HEK293 (cell line): ENCODE data around the gene CDK2.

Experiments used
- CTCF ChIA-PET: fragments of 350-600 bp; formaldehyde crosslinking; extraction: SDS; loops from one replicate; lab custom pipeline; 2021; ENCODE audit warnings: antibody characterized with exemption; lab: Yijun Ruan, JAX
- POLR2A ChIA-PET: fragments of 300-600 bp; formaldehyde crosslinking; extraction: SDS; loops from one replicate; lab custom pipeline; 2020; ENCODE audit warnings: antibody characterized with exemption, inconsistent platforms; lab: Yijun Ruan, JAX
- H3K27ac ChIP-seq: fragments of 200-500 bp; sonication (Bioruptor generic); 2 replicates; pipeline ENCODE4 v1.5.1; 2014; ENCODE audit warnings: low read depth, low read length, control low read depth, inconsistent platforms; ENCODE audit errors: extremely low read depth
- H3K36me3 ChIP-seq, 2 experiments: fragments of 200-500 bp in 1 of 2; sonication (Bioruptor generic) in 1 of 2; 1 replicate in 1 of 2; 2 replicates in 1 of 2; pipeline ENCODE4 v1.5.1; 2014 to 2017; ENCODE audit warnings: inconsistent platforms in 2 of 2, low read length in 2 of 2; ENCODE audit not compliant: control insufficient read depth in 2 of 2, insufficient read depth in 1 of 2
- H3K4me1 ChIP-seq: fragments of 200-500 bp; sonication (Bioruptor generic); 2 replicates; pipeline ENCODE4 v1.5.1; 2014; ENCODE audit warnings: mild to moderate bottlenecking, low read length, inconsistent platforms; ENCODE audit not compliant: control insufficient read depth, insufficient read depth
- H3K4me3 ChIP-seq: 2 replicates; pipeline ENCODE4 v1.5.1; 2011; ENCODE audit warnings: low read depth, mild to moderate bottlenecking, control low read depth, low read length, moderate library complexity
- H3K9me3 ChIP-seq: fragments of 200-500 bp; sonication (Bioruptor generic); 2 replicates; pipeline ENCODE4 v1.5.1; 2014; ENCODE audit warnings: low read depth, low read length, inconsistent platforms; ENCODE audit not compliant: control insufficient read depth, insufficient read depth
- EGR2 ChIP-seq: fragments of 450-650 bp; formaldehyde crosslinking; IDR thresholded peaks from 2 replicates; pipeline ENCODE4 v1.5.1; 2016; ENCODE audit warnings: low read depth, missing biosample characterization, missing genetic modification characterization
- RBAK ChIP-seq: fragments of 450-650 bp; formaldehyde crosslinking; IDR thresholded peaks from 2 replicates; pipeline ENCODE4 v1.5.1; 2016; ENCODE audit warnings: missing biosample characterization, missing genetic modification characterization
- SCRT2 ChIP-seq: fragments of 450-650 bp; formaldehyde crosslinking; IDR thresholded peaks from 2 replicates; pipeline ENCODE4 v1.5.1; 2016; ENCODE audit warnings: missing biosample characterization, missing genetic modification characterization
- SP7 ChIP-seq: fragments of 450-650 bp; formaldehyde crosslinking; IDR thresholded peaks from 2 replicates; pipeline ENCODE4 v1.5.1; 2016; ENCODE audit warnings: missing biosample characterization, missing genetic modification characterization
- ZFHX2 ChIP-seq: fragments of 450-650 bp; formaldehyde crosslinking; conservative IDR thresholded peaks from 2 replicates; pipeline ENCODE4 v1.5.1; 2016; ENCODE audit warnings: missing biosample characterization, missing genetic modification characterization
- ZFP37 ChIP-seq: fragments of 450-650 bp; formaldehyde crosslinking; IDR thresholded peaks from 2 replicates; pipeline ENCODE4 v1.5.1; 2016; ENCODE audit warnings: missing biosample characterization, missing genetic modification characterization
- ZNF169 ChIP-seq: fragments of 450-650 bp; formaldehyde crosslinking; IDR thresholded peaks from 2 replicates; pipeline ENCODE4 v1.5.1; 2016; ENCODE audit warnings: missing biosample characterization, missing genetic modification characterization
- ZNF239 ChIP-seq: fragments of 450-650 bp; formaldehyde crosslinking; IDR thresholded peaks from 2 replicates; pipeline ENCODE4 v1.5.1; 2016; ENCODE audit warnings: missing biosample characterization, missing genetic modification characterization
- ZNF324 ChIP-seq: fragments of 450-650 bp; formaldehyde crosslinking; IDR thresholded peaks from 2 replicates; pipeline ENCODE4 v1.5.1; 2016; ENCODE audit warnings: missing biosample characterization, missing genetic modification characterization
- ZNF394 ChIP-seq: fragments of 450-650 bp; formaldehyde crosslinking; IDR thresholded peaks from 2 replicates; pipeline ENCODE4 v1.5.1; 2016; ENCODE audit warnings: missing biosample characterization, missing genetic modification characterization, mild to moderate bottlenecking, moderate library complexity, borderline replicate concordance
- ZNF585B ChIP-seq: fragments of 450-650 bp; formaldehyde crosslinking; IDR thresholded peaks from 2 replicates; pipeline ENCODE4 v1.5.1; 2016; ENCODE audit warnings: missing biosample characterization, missing genetic modification characterization
- ZNF785 ChIP-seq: fragments of 450-650 bp; formaldehyde crosslinking; IDR thresholded peaks from 2 replicates; pipeline ENCODE4 v1.5.1; 2016; ENCODE audit warnings: missing biosample characterization, missing genetic modification characterization
- ZNF837 ChIP-seq: fragments of 450-650 bp; formaldehyde crosslinking; IDR thresholded peaks from 2 replicates; pipeline ENCODE4 v1.5.1; 2016; ENCODE audit warnings: missing biosample characterization, missing genetic modification characterization
- TF ChIP-seq, protein P1 (sequence below): fragments of 450-650 bp; formaldehyde crosslinking; IDR thresholded peaks from 2 replicates; pipeline ENCODE4 v1.5.1; 2016; ENCODE audit warnings: missing biosample characterization, missing genetic modification characterization, borderline replicate concordance
- TF ChIP-seq, protein P2 (sequence below): fragments of 450-650 bp; formaldehyde crosslinking; IDR thresholded peaks from 2 replicates; pipeline ENCODE4 v1.5.1; 2016; ENCODE audit warnings: missing biosample characterization, missing genetic modification characterization
- TF ChIP-seq, protein P3 (sequence below): fragments of 450-650 bp; formaldehyde crosslinking; IDR thresholded peaks from 2 replicates; pipeline ENCODE4 v1.5.1; 2017; ENCODE audit warnings: missing biosample characterization, missing genetic modification characterization
- TF ChIP-seq, protein P4 (sequence below): fragments of 450-650 bp; formaldehyde crosslinking; IDR thresholded peaks from 2 replicates; pipeline ENCODE4 v1.5.1; 2016; ENCODE audit warnings: missing biosample characterization, missing genetic modification characterization
- TF ChIP-seq, protein P5 (sequence below): fragments of 450-650 bp; formaldehyde crosslinking; IDR thresholded peaks from 2 replicates; pipeline ENCODE4 v1.5.1; 2016; ENCODE audit warnings: missing biosample characterization, missing genetic modification characterization
- TF ChIP-seq, protein P6 (sequence below): sonication (generic); formaldehyde crosslinking; IDR thresholded peaks from 2 replicates; pipeline ENCODE4 v1.8.1; 2022; ENCODE audit warnings: mild to moderate bottlenecking, moderate library complexity, missing genetic modification reagents
- TF ChIP-seq, protein P7 (sequence below): fragments of 450-650 bp; formaldehyde crosslinking; IDR thresholded peaks from 2 replicates; pipeline ENCODE4 v1.5.1; 2016; ENCODE audit warnings: missing biosample characterization, missing genetic modification characterization

CDK2 gene

DNA sequence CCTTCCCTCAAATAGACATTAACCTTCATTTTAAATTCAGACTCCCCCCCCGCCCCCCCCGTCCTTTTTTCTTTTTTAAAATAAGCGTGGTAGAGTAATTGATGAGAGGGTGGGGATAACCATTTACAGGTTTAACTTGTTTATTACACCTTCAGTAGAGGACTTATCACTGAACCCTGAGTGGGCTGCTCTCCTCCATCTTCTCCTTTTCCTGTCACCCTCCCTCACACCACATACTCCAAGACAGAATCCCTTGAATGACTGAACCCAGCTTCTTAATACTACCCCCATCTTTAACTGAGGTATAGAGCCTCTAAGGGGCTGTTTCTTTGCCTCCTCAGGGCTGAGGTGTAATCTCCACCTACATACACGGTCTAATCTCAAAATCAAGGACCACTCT is 50.6 kb downstream of the CDK2 start:
- H3K27ac ChIP-seq: no peak overlapping the region
- ChIA-PET POLR2A (no interaction called here), CTCF (no interaction called here)
- H3K9me3 ChIP-seq: no peaks in the 10 kb centered on the region
- H3K36me3 ChIP-seq: peaks cover 0 to 7% of the 10 kb centered on the region in 2 experiments; a peak in 1 of 3 replicates
- H3K4me3 ChIP-seq: no peak overlapping the region
- no peaks in the 10 kb centered on the region for H3K4me1 ChIP-seq
- TF ChIP-seq ZNF837 (tag by site-specific recombination) (no peak), ZNF239 (no peak)
- TF ChIP-seq, protein P1, sequence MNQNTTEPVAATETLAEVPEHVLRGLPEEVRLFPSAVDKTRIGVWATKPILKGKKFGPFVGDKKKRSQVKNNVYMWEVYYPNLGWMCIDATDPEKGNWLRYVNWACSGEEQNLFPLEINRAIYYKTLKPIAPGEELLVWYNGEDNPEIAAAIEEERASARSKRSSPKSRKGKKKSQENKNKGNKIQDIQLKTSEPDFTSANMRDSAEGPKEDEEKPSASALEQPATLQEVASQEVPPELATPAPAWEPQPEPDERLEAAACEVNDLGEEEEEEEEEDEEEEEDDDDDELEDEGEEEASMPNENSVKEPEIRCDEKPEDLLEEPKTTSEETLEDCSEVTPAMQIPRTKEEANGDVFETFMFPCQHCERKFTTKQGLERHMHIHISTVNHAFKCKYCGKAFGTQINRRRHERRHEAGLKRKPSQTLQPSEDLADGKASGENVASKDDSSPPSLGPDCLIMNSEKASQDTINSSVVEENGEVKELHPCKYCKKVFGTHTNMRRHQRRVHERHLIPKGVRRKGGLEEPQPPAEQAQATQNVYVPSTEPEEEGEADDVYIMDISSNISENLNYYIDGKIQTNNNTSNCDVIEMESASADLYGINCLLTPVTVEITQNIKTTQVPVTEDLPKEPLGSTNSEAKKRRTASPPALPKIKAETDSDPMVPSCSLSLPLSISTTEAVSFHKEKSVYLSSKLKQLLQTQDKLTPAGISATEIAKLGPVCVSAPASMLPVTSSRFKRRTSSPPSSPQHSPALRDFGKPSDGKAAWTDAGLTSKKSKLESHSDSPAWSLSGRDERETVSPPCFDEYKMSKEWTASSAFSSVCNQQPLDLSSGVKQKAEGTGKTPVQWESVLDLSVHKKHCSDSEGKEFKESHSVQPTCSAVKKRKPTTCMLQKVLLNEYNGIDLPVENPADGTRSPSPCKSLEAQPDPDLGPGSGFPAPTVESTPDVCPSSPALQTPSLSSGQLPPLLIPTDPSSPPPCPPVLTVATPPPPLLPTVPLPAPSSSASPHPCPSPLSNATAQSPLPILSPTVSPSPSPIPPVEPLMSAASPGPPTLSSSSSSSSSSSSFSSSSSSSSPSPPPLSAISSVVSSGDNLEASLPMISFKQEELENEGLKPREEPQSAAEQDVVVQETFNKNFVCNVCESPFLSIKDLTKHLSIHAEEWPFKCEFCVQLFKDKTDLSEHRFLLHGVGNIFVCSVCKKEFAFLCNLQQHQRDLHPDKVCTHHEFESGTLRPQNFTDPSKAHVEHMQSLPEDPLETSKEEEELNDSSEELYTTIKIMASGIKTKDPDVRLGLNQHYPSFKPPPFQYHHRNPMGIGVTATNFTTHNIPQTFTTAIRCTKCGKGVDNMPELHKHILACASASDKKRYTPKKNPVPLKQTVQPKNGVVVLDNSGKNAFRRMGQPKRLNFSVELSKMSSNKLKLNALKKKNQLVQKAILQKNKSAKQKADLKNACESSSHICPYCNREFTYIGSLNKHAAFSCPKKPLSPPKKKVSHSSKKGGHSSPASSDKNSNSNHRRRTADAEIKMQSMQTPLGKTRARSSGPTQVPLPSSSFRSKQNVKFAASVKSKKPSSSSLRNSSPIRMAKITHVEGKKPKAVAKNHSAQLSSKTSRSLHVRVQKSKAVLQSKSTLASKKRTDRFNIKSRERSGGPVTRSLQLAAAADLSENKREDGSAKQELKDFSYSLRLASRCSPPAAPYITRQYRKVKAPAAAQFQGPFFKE (tag by site-specific recombination): no peak
- TF ChIP-seq, protein P2, sequence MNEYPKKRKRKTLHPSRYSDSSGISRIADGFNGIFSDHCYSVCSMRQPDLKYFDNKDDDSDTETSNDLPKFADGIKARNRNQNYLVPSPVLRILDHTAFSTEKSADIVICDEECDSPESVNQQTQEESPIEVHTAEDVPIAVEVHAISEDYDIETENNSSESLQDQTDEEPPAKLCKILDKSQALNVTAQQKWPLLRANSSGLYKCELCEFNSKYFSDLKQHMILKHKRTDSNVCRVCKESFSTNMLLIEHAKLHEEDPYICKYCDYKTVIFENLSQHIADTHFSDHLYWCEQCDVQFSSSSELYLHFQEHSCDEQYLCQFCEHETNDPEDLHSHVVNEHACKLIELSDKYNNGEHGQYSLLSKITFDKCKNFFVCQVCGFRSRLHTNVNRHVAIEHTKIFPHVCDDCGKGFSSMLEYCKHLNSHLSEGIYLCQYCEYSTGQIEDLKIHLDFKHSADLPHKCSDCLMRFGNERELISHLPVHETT (tag by site-specific recombination): no peak
- TF ChIP-seq, protein P3, sequence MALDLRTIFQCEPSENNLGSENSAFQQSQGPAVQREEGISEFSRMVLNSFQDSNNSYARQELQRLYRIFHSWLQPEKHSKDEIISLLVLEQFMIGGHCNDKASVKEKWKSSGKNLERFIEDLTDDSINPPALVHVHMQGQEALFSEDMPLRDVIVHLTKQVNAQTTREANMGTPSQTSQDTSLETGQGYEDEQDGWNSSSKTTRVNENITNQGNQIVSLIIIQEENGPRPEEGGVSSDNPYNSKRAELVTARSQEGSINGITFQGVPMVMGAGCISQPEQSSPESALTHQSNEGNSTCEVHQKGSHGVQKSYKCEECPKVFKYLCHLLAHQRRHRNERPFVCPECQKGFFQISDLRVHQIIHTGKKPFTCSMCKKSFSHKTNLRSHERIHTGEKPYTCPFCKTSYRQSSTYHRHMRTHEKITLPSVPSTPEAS (tag by site-specific recombination): no peak

DNA sequence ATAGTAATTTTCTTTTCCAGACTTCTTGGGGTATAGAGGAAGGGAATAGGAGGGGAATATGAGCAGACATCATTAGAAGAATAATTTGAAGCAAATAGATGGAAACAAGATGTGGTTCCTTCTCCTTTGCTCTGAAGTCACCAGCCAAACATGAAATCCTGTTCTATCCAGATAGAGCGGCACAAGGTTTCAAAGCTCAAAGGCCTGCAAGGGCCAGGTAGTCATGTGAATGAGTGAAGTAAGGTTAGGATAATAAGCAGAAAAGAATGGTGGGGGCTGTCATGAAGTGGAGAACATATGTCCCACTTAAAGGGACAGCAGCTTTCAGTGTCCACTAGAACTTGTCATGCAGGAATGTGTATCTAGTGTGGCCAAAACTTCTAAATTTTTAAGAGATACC is 51.7 kb downstream of the CDK2 start:
- ChIA-PET CTCF (interaction anchor here (0.7 kb wide), 1 partner anchor 26 kb away, joined by 3 read pairs; no protein-coding TSS in a partner anchor), POLR2A (interaction anchor here (1.0 kb wide), 1 partner anchor 11 kb away, joined by 3 read pairs; no protein-coding TSS in a partner anchor)
- Histone ChIP-seq H3K9me3 (no peaks in the 10 kb centered on the region), H3K4me3 (no peak overlapping the region), H3K36me3 (peaks cover 0 to 7% of the 10 kb centered on the region in 2 experiments; a peak in 1 of 3 replicates), H3K4me1 (no peaks in the 10 kb centered on the region), H3K27ac (no peak overlapping the region)
- no peak for TF ChIP-seq RBAK
- no peak for TF ChIP-seq ZNF785
- TF ChIP-seq, protein P4, sequence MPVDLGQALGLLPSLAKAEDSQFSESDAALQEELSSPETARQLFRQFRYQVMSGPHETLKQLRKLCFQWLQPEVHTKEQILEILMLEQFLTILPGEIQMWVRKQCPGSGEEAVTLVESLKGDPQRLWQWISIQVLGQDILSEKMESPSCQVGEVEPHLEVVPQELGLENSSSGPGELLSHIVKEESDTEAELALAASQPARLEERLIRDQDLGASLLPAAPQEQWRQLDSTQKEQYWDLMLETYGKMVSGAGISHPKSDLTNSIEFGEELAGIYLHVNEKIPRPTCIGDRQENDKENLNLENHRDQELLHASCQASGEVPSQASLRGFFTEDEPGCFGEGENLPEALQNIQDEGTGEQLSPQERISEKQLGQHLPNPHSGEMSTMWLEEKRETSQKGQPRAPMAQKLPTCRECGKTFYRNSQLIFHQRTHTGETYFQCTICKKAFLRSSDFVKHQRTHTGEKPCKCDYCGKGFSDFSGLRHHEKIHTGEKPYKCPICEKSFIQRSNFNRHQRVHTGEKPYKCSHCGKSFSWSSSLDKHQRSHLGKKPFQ (tag by site-specific recombination): no peak
- no peak for TF ChIP-seq EGR2 (tag by site-specific recombination)
- TF ChIP-seq, protein P5, sequence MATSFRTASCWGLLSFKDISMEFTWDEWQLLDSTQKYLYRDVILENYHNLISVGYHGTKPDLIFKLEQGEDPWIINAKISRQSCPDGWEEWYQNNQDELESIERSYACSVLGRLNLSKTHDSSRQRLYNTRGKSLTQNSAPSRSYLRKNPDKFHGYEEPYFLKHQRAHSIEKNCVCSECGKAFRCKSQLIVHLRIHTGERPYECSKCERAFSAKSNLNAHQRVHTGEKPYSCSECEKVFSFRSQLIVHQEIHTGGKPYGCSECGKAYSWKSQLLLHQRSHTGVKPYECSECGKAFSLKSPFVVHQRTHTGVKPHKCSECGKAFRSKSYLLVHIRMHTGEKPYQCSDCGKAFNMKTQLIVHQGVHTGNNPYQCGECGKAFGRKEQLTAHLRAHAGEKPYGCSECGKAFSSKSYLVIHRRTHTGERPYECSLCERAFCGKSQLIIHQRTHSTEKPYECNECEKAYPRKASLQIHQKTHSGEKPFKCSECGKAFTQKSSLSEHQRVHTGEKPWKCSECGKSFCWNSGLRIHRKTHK (tag by site-specific recombination): no peak
- no peak for TF ChIP-seq SCRT2
- TF ChIP-seq ZNF169 (tag by site-specific recombination): no peak
- no peak for TF ChIP-seq ZNF585B (tag by site-specific recombination)
- no peak for TF ChIP-seq ZNF394 (tag by site-specific recombination)
- TF ChIP-seq ZFHX2: no peak
- TF ChIP-seq ZNF324 (tag by site-specific recombination): no peak
- TF ChIP-seq, protein P6, sequence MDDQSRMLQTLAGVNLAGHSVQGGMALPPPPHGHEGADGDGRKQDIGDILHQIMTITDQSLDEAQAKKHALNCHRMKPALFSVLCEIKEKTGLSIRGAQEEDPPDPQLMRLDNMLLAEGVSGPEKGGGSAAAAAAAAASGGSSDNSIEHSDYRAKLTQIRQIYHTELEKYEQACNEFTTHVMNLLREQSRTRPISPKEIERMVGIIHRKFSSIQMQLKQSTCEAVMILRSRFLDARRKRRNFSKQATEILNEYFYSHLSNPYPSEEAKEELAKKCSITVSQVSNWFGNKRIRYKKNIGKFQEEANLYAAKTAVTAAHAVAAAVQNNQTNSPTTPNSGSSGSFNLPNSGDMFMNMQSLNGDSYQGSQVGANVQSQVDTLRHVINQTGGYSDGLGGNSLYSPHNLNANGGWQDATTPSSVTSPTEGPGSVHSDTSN (CRISPR knock-in tag): no peak
- no peak for TF ChIP-seq SP7 (tag by site-specific recombination)
- TF ChIP-seq, protein P7, sequence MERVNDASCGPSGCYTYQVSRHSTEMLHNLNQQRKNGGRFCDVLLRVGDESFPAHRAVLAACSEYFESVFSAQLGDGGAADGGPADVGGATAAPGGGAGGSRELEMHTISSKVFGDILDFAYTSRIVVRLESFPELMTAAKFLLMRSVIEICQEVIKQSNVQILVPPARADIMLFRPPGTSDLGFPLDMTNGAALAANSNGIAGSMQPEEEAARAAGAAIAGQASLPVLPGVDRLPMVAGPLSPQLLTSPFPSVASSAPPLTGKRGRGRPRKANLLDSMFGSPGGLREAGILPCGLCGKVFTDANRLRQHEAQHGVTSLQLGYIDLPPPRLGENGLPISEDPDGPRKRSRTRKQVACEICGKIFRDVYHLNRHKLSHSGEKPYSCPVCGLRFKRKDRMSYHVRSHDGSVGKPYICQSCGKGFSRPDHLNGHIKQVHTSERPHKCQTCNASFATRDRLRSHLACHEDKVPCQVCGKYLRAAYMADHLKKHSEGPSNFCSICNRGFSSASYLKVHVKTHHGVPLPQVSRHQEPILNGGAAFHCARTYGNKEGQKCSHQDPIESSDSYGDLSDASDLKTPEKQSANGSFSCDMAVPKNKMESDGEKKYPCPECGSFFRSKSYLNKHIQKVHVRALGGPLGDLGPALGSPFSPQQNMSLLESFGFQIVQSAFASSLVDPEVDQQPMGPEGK: no peak
- no peak for TF ChIP-seq ZFP37 (tag by site-specific recombination)
